Activated T-helper 9 cell treated with anti-CD3 and anti-CD28 coated beads, Interleukin-2, amount 50 U/mL, for 16 hours (primary cell): ENCODE measurements around the gene NPAS2.

Experiments
- DNase-seq: peaks from one replicate; pipeline ENCODE4 v3.0.0-alpha.2; 2020; ENCODE audit warnings: low read depth

NPAS2 gene

DNA sequence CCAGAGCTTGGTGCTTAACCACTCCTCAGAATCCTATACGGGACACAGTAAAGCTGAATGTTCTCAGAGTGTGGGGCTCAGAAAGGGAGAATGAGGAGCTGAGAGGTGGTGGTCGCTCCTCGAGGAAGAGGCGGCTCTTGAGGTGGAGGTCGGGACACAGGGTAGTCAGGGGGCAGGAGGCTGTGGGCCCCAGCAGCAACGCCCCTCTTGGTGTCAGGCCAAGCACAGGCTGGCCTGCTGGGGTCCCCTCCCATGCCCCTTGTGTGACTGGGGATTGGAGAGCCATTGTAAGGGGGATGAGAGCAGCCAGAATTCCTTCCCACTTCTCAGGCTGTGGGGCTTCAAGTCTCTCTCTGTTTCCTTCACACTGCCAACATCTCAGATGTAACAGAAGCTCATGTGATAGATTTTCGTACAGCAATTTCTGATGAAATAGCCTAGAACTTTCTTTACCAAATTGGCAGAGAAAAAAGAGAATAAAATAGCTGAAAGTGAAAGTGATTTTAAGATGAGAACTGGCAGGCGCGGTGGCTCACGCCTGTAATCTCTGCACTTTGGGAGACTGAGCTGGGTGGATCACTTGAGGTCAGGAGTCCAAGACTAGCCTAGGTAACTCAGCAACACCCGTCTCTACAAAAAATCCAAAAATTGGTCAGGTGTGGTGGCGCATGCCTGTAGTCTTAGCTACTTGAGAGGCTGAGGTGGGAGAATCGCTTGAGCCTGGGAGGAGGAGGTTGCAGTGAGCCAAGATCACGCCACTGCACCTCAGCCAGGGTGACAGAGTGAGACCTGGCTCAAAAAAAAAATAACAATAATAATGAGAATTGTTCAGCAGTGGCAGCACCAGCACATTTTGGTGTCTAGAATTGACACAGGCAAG, 121.1 kb downstream of the NPAS2 start:
- no peak for DNase-seq

DNA sequence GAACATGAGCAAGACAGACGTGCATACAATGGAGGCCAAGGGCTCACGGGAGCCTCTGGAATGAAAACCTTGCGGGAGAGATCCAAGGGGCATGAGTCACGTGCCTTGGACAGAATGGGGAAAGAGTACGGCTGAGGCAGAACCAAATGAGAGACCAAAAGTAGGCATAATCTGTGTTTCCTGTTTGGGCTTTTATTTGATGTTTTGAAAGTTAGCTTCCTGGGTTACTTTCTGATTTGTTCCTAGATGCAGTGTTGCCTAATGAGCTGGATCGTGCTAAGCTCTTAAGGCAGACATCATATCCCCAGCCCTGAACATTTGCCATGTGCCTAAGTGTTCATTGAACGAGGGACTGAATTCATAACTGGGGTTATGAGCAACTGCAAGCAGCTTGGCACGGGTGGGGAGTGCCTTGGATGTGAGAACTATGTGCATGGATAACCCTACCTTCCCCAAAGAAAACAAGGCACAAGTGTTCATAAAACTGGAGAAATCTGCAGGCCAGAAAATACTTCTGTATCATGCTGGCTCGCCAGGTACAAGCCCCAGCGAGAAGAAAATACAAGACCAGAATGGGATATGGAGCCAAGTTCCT, 121.8 kb downstream of the NPAS2 start:
- no peak for DNase-seq

DNA sequence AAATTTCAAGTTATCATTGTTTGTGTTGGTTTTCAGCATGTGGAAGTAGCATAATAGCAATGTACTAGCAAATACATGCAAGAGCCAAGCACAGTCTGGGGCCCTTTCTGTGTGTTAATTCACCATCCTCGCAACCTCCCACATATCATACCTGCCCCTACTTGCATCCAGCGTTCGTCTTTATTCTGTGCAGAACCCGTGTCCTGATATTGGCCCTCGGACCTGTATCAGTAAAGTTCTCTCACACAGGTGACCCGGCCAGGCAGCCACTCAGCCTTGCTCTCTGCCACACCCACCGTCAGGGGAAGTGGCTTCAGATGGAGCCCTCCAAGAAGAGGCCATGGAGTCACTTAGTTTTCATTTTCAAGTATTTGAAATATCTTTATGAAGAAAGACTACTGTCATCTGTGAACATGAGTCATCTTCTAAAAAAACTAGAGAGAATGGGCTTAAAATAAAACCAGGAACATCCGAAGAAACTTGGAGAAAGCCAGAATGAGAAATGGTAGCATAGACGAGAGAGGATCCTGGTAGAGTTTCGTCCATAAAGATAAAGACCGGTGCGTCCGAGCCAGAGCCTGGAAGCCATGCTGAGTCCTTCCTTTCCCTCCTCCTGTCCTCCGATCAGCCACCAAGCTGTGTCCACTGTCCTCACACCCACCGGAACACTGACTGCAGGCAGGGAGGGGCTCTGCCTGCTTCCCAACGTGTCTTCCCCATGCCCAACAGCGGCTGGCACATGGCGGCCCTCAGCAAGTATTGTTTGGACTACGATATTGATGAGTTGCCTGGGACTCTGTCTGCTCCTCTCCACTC, 124.9 kb downstream of the NPAS2 start:
- DNase-seq: no peak

DNA sequence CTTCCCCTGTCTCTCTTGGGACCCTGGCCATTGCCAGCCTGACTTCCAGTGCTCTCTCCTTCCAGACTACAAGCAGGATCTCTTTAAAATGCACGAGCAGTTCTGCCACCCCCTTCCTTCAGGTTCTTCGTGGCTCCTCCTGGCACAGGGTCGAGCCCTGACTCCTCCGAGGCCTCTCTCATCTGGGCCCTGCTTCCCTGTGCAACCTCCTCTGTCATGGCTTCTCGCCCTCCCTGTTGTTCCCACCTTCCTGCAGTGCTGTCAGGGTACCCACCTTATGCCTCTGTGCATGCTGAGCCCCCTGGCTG, 125.4 kb downstream of the NPAS2 start:
- no peak for DNase-seq

DNA sequence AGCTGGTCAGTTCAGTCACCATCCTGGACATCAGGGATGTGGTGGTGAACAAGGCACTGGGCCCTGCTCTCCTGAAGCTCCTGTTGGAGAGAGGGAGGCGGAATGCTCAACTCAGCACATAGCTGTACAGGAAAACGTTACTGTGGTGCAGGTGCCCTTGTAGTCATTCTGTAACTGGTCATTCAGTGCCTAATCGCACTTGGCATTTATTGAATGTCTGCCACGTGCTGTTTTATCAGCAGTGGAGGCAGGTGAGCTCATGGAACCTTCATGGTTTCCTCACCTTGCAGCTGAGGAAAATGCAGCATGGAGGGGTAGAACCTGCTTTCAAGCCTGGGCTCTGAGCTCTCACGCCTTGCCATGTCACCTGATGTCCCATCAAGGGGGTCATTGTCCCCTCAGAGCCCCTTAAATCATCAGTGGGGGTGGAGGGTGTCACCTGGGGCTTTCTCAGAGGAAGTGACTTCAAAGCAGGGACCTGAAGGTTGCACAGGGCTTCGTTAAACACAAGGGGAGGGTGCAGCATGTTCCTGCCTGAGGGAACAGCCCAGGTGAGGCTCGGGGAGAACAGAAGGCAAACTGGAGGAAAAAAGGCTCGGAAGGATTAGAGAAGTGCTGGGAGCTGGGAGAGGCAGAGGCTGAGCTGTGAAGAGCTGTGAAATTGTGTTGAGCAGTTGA, 126.1 kb downstream of the NPAS2 start:
- DNase-seq: no peak

DNA sequence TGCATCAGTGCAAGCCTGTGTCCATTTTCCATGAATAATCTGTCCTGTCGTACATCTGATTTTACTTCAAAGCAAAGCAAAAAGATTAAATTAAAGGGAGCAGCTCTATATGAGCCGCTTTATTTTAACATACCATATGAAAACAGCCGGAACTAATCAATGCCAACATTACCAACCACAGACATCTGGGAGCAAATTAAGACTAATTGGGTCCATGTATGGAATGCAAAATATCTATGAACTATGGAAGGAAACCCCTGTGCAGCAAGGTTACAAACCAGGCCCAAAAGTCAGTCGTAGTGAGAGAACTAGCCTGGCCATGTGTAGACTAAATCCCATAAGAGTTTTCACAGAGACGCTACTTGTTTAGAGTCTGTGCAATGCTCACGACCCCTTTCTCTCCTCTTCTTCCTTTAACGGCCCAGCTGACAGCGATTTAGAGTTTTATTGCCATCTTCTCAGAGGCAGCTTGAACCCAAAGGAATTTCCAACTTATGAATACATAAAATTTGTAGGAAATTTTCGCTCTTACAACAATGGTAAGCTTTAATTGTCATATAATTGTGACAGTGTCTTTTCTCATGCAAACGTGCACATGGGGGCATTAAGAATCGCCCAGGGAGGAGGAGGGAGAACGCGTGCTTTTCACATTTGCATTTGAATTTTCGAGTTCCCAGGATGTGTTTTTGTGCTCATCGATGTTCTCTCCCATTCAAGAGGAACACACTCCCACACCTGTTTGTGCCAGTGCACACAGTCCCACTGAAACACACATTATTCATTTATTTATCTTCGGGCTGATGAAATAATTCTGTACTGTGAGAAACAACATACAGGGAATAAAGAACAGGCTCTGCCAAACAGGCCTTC, 129.2 kb downstream of the NPAS2 start:
- DNase-seq: no peak

DNA sequence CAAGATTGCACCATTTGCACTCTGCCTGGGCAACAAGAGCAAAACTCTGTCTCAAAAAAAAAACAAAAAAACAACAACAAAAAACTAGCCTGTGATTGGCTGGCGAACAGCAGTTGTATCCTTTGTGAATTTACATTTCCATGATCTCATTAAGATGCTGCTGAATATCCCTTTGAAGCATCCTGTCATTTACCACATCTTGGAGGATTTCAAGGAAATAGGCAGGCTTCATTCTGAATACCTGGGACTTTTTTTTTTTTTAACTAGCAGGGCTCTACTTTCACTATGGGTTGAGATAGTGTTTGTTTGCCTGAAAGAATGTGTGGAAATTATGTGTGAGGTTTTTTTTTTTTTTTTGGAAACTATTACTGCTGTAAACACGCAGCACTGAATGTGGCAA, 132.6 kb downstream of the NPAS2 start:
- no peak for DNase-seq

DNA sequence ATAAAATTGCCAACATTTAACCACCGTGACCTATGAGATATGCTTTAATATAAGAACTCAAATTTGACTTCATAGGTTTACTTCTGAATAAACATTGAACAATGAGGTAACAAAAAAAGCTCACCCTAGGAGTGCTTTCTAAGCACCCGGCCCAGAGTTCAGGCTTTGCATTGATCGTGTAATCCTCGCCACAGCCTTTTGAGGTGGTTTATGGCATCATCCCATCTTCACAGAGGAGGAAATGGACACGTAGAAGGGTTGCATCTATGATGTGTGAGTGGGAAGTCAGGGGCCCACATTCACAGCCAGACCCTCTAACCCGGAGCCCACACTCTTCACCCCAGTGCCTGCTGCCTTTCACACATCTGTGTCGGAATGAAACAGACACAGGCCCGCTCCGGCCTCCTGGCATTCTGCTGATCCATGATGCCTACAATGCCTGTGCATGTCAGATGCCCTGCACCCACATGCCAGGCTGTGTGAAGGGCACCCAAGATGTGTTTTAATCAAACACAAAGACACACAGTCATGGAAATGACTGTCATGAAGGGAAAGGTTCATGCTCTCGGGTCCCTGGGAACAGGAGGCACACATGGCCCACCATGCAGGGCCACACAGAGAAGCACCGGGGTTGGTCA, 133.6 kb downstream of the NPAS2 start:
- no peak for DNase-seq

DNA sequence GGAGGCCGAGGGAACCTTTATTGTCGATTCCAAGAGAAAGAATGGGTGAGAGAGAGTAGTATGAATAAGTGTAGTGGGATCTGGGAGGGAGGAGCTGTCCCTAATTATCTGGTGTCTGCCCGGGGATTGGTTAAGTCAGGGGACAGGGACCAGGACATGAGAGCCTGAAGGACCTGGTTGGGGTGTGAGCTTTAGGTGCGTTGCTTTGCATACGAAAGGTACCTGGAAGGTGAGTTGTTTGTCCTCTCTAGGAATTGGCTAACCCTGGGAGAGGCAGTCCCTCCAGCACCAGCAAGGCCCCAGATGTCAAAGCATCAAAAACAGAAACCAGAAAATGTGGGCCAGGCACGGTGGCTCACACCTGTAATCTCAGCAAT, 134.1 kb downstream of the NPAS2 start:
- DNase-seq: no peak

DNA sequence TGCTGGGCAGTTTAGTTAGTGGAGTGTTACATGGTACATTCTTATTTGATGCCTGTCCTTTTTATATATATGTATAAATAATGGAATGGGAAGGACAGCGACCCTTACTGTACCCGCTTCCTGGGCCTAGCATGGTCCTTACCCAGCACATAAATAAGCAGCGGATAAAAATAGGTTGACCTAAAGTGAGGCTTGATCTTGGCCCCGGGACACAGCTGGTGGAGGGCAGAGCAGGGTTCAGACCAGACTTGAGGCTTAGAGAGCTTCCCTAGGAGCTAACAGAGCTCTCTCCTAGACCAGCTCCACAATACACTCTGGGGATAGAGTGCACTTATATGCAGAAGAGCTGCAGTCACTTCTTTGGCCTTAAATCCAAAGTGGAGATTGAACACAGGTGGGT, 135.3 kb downstream of the NPAS2 start:
- no peak for DNase-seq

DNA sequence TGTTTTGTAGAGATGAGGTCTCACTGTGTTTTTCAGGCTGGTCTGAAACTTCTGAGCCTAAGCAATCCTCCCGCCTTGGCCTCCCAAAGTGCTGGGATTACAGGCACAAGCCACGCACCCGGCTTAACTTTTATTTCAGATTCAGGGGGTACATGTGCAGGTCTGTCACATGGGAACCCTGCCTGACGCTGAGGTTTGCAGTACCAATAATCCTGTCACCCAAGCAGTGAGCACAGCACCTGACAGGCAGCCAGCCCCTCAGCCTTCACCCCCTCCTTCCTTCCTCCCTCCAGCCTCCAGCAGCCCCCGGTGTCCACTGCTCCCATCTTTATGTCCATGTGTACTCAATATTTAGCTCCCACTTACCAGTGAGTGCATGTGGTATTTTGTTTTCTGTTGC, 136.1 kb downstream of the NPAS2 start:
- DNase-seq: no peak

DNA sequence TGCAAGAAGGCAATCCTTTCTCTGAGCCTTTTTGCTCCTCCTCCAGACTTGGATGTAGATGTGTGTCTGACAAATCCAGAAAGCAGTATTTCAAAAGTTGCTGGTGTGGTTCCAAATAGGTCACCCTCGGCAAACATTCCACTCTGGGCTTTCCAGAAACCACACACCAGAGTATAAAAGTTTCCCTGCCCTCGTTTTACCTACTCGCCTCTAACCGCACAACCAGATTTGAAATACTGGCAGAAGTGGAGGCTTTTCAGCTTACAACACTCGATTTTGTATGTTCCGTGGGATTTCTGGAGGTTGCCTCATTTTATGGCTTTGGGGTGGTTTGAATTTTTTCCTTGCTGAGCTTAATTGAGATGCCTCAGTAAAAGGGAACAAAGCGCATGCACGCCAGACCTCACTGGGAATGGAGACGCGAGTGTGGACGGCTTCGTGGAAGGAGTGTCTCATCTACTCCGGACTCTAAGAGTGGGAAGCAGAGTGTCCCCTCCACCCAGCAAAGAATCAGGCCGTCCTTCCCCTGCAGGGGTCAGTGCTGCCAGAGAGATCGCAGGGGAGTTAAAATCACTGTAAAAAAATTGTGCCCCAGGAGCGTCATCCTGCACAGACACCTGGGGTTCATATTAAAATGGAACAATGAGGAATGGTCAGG, 138.2 kb downstream of the NPAS2 start:
- no peak for DNase-seq

DNA sequence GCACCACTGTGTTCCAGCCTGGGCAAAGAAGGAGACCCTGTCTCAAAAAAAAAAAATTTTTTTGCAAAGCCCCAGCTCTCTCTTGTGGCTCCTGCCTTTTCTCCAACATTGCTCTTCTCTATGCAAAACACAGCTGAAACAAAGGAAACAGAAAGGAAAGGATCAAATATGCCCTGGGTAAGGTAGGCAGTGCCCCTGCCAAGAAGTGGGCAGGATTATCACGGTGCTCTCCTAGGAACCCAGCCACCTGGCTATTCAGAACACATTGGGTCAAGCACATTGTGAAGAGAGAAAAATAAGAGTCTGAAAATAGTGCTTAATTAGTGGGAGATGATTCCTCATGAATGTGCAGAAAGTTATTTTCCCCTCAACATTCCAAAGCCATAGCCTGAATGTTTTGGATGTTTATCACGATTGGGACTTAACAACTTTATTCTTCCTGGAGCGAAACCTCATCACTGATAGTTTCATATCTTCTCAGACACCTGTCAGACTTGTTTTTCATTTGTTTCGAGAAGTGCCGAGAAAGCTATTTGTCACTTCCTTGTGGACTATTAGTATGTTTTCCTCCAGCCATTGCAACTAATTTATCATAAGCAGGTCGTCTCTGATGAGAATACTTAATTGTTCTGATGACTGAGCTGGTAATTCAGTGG, 139.4 kb downstream of the NPAS2 start:
- no peak for DNase-seq

DNA sequence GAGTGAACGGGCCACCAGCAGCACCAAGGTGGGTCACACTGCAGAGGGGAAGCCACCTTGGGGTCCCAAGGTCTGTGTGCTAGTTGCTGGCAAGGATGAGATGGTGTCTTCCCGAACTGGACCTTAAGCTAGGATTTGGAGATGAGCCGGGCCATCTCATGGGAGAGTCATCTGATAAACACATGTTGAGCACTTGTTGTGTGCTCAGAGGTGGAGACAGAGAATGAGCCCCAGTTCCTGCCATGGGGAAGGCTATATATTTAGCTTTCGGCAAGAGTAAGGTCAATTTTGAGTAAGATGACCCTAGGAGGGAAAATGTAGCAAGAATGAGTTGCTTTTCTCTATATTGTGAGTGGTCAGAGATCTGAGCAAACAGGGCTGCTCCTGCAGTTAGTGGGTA, 140.7 kb downstream of the NPAS2 start:
- DNase-seq: no peak

DNA sequence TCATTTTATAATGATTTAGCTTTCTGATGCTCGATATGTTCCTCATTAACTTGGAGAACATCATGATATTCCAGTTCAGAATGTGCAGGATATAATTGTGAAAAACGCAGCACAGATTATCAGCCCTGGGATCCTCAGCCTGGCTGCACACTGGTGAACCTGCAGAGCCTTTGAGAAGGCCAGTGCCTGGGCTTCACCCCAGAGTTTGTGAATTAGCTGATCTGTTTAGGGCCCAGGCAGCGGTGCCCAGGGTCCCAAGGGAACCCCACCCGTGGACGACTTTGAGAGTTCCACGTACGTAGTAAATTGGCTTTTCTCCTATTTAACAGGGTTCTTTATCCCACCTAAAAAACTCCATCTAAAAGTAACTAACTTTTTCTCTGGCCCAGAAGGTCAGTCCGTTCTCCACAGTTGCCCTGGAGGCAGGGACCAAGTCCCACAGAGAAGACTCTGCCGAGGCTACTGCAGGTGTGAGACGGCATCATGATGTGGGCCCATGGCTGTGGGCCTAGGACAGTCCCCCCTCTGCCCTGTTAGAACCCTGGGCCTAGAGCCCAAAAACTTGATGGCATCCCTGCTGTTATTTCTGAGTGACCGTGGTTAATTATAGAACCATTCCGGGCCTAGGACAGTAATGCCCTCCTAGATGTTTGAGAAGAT, 142.6 kb downstream of the NPAS2 start:
- DNase-seq: no peak

DNA sequence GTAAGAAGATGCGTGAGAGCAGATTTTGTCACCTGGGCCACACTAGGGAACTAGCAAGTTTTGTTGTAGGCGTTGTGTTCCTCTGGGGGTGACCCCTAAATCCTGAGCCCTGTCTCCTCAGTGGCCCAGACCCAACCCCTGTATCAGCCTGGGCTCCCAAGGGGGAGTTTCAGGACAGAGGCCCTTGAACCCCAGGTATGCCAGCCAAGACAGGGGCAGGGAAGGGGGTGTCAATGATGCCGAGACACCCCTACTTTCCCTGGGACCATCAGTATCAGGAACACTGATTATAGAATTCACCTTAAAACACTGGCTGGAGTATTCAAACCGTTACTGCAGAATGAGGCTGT, 143.1 kb downstream of the NPAS2 start:
- DNase-seq: no peak

DNA sequence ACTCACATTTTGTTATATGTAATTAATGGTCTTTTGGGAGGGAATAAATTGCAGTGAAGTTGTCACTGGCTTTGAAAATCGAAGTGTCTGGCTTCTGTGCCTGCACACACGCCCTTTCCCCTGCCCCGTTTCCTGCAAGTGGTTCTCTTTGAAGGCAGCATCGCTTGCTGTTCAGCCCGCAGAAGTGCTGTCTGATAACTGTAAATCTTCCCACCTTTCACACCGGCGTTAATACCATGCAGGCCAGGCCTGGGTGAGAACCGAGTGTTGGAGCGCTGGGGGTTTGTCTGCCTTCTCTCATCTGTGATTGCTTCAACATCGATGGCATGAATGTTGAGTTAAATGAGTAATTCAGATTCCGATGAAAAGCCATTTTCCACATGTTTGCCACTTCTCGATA, 144.3 kb downstream of the NPAS2 start:
- DNase-seq: no peak

DNA sequence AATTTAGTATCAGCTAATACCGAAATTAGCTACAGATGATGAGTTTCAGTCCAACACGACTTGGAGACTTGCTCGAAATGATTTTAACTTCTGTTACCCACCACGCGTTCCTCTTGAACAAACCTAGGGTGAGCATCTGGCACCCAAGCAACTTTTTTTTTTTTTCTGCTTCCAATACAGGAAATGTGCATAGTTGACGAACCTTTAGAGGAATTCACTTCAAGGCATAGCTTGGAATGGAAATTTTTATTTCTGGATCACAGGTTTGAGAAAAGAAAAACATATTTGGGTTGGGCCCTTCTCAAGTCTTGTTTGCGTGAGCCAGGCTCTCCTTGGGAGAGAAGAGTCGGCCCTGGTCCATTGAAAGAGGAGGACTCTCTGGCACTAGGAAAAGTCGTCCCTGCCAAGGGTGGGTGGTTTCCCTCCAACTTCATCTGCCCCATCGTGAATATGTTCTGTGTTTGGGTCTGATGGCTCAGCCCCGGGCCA, 144.8 kb downstream of the NPAS2 start:
- no peak for DNase-seq

DNA sequence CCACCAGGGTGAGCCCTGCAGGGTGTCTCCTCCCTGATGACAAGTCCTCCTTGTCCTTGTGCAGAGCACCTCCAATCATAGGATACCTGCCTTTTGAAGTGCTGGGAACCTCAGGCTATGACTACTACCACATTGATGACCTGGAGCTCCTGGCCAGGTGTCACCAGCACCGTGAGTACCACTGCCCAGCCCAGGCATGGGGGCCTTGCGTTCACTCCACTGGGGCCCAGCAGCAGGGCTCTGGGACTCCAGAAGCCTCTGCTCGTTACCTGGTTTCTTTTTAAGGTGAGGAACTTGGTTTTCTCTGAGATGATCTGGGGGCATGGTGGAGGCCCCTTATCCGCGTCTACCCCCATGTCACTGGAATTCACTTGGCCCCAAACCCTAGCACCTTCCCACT, 145.7 kb downstream of the NPAS2 start:
- no peak for DNase-seq

DNA sequence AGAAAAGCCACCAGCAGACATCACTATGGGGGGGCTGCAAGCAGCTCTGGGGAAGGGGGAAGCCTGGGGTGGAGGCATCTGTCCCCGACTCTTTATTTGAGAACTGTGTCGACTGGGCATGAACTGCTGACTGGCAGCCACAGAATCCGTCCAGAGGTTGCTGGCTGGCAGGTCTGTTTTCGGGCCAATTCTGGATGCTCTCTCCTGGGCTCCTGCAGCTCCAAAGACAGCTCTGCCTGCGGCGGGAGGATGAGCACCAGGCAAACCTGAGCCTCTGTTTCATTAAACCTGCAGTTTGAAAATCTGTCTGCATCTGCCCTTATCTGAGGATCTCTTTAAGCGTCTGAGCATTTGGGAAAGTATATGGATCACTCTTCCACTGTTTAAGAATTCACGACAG, 147.8 kb downstream of the NPAS2 start:
- no peak for DNase-seq
